ENCODE results near the gene POLL.

Gene POLL

DNA sequence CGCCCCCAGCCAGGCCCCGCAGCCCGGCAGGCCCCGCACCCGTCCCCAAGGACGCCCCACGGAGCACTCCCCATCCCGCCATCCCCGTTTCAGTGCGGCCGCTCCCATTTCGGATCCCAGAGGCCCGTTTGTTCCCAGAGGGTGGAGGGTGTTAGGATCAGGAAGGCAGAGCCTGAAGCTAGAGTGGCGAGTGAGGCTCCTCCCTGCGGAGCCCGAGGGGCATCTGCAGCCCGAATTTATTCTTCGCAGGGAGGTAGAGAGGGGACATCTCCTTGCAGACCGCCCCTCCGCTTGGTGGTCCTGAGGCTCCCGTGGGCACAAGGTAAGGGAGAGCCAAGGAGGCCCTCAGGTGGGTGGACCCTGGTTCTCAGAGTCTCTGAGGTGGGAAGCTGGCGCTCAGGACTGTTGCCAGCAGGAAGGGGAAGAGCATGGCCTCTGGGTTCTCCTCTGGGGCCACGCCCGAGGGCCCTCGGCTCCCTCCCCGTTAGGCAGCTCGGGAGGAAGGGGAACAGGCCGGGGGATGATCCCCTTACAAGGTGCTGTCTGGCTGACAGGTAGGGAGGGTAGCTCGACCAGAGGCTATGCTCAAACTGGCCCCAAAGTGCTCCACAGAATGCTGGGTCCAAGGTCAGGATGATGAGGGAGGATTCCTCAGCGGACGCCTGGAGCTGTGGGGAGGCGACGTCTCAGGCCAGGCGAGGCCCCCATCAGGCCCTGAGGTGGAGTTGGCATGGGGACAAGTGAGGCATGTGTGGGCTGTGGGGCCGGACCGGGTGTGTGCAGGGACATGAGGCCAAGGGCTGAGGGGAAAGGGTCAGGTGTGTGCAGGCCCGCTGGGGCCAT, 17.4 kb downstream of the POLL start:
- Histone ChIP-seq H3K9ac (ENCODE audit: low read depth, low read length, poor library complexity, severe bottlenecking) (peak overlapping the region; percentile 62), H3K9me3 (ENCODE audit: insufficient read depth, low read depth, low read length) (no peaks in the 10 kb centered on the region), H3K36me3 (ENCODE audit: insufficient read depth, low read length) (no peaks in the 10 kb centered on the region), H3K4me1 (ENCODE audit: insufficient read depth, low read length, poor library complexity, severe bottlenecking) (peaks cover 11% of the 10 kb centered on the region), H3K4me2 (ENCODE audit: low read depth, low read length, poor library complexity, severe bottlenecking) (peak overlapping the region; percentile 87), H3K4me3 (ENCODE audit: low read length, poor library complexity, severe bottlenecking) (peak overlapping the region; percentile 76), H3F3A (ENCODE audit: low read depth) (no peaks in the 10 kb centered on the region), H3K79me2 (ENCODE audit: insufficient read depth, low read length) (no peaks in the 10 kb centered on the region), H2AFZ (ENCODE audit: low read length) (peak overlapping the region; percentile 97), H3K9me2 (replicated peaks; ENCODE audit: low read depth, low read length) (no peaks in the 10 kb centered on the region), H3K27me3 (ENCODE audit: insufficient read depth, low read length, poor library complexity, severe bottlenecking) (no peaks in the 10 kb centered on the region), H4K20me1 (ENCODE audit: insufficient read depth, low read length, poor library complexity, severe bottlenecking) (no peaks in the 10 kb centered on the region)
- no peak for TF ChIP-seq EZH2phosphoT487 (IDR thresholded peaks at IDR 0.05; ENCODE audit: borderline replicate concordance)
- TF ChIP-seq, protein P1, sequence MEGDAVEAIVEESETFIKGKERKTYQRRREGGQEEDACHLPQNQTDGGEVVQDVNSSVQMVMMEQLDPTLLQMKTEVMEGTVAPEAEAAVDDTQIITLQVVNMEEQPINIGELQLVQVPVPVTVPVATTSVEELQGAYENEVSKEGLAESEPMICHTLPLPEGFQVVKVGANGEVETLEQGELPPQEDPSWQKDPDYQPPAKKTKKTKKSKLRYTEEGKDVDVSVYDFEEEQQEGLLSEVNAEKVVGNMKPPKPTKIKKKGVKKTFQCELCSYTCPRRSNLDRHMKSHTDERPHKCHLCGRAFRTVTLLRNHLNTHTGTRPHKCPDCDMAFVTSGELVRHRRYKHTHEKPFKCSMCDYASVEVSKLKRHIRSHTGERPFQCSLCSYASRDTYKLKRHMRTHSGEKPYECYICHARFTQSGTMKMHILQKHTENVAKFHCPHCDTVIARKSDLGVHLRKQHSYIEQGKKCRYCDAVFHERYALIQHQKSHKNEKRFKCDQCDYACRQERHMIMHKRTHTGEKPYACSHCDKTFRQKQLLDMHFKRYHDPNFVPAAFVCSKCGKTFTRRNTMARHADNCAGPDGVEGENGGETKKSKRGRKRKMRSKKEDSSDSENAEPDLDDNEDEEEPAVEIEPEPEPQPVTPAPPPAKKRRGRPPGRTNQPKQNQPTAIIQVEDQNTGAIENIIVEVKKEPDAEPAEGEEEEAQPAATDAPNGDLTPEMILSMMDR (conservative IDR thresholded peaks at IDR 0.05; ENCODE audit: low read length) = peak; percentile 25; the same call in 1 of the 2 replicates

DNA sequence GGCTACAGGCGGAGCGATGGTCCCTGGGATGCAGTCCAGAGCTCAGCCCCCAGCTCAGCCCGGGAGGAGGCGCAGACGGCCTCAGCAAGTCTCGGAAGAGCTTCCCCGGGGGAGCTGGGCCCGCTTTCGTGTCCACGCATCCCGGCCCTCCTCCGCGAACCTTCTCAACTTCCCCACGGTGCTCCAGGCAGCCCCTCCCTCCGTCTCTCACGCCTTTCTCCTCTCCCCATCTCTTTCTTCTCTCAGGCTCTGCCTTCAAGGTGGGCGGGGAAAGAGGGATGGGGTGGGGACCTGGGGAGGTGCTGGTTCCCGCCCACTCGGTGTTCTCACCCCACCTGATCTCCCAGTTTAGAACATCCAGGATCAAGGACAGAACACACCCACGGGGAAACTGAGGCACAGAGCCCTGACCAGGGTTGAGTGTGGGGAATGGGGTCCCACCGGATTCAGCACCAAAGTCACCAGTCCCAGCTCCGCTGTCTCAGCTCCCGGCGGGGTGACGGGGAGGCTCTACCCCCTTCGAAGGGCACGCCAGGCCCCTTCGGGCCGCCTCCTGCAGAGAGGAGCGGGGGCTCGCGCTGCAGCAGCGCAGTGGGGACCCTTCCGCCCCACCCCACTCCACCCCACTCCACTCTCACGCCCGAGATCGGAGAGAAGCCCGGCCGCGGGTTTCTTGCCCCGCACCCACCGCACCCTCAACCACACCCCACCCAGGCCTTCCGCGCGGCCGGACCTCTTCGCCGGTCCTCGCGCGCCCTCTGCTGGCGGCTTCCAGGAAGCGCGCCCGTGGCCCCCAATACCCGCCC, 18.2 kb downstream of the POLL start:
- H3K79me2 ChIP-seq (ENCODE audit: insufficient read depth, low read length) = no peaks in the 10 kb centered on the region
- no peaks in the 10 kb centered on the region for H3K27me3 ChIP-seq (ENCODE audit: insufficient read depth, low read length, poor library complexity, severe bottlenecking)
- H3K4me2 ChIP-seq (ENCODE audit: low read depth, low read length, poor library complexity, severe bottlenecking) = peak overlapping the region; percentile 87
- H3F3A ChIP-seq (ENCODE audit: low read depth) = no peaks in the 10 kb centered on the region
- no peaks in the 10 kb centered on the region for H4K20me1 ChIP-seq (ENCODE audit: insufficient read depth, low read length, poor library complexity, severe bottlenecking)
- peak overlapping the region; percentile 62 for H3K9ac ChIP-seq (ENCODE audit: low read depth, low read length, poor library complexity, severe bottlenecking)
- H3K36me3 ChIP-seq (ENCODE audit: insufficient read depth, low read length) = no peaks in the 10 kb centered on the region
- peak overlapping the region; percentile 97 for H2AFZ ChIP-seq (ENCODE audit: low read length)
- no peaks in the 10 kb centered on the region for H3K9me2 ChIP-seq (replicated peaks; ENCODE audit: low read depth, low read length)
- peak overlapping the region; percentile 76 for H3K4me3 ChIP-seq (ENCODE audit: low read length, poor library complexity, severe bottlenecking)
- TF ChIP-seq, protein P1 (conservative IDR thresholded peaks at IDR 0.05; ENCODE audit: low read length) = peak; percentile 65
- no peak for TF ChIP-seq EZH2phosphoT487 (IDR thresholded peaks at IDR 0.05; ENCODE audit: borderline replicate concordance)
- H3K4me1 ChIP-seq (ENCODE audit: insufficient read depth, low read length, poor library complexity, severe bottlenecking) = peaks cover 11% of the 10 kb centered on the region
- H3K9me3 ChIP-seq (ENCODE audit: insufficient read depth, low read depth, low read length) = no peaks in the 10 kb centered on the region

DNA sequence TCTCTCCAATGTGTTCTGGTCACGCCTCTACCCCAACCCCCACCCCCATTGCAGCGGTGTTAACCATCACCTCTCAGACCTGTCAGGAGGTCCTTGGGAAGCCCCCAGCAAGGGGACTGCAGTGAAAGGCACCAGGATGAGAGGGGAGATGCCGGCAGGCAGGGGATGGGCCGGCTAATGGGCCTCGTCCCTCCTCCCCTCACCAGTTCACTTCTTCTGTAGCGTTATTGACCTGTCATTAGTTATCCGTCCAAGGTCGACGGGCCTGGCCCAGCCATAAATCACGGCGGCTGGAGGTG, 18.8 kb downstream of the POLL start:
- Histone ChIP-seq H3F3A (ENCODE audit: low read depth) (no peaks in the 10 kb centered on the region), H3K9me2 (replicated peaks; ENCODE audit: low read depth, low read length) (no peaks in the 10 kb centered on the region), H3K36me3 (ENCODE audit: insufficient read depth, low read length) (no peaks in the 10 kb centered on the region), H3K4me2 (ENCODE audit: low read depth, low read length, poor library complexity, severe bottlenecking) (peak overlapping the region; percentile 87), H4K20me1 (ENCODE audit: insufficient read depth, low read length, poor library complexity, severe bottlenecking) (no peaks in the 10 kb centered on the region), H3K9ac (ENCODE audit: low read depth, low read length, poor library complexity, severe bottlenecking) (no peak overlapping the region), H3K9me3 (ENCODE audit: insufficient read depth, low read depth, low read length) (no peaks in the 10 kb centered on the region), H3K4me1 (ENCODE audit: insufficient read depth, low read length, poor library complexity, severe bottlenecking) (peaks cover 11% of the 10 kb centered on the region), H3K4me3 (ENCODE audit: low read length, poor library complexity, severe bottlenecking) (no peak overlapping the region), H2AFZ (ENCODE audit: low read length) (no peak overlapping the region; the same call in 1 of the 2 replicates), H3K79me2 (ENCODE audit: insufficient read depth, low read length) (no peaks in the 10 kb centered on the region), H3K27me3 (ENCODE audit: insufficient read depth, low read length, poor library complexity, severe bottlenecking) (no peaks in the 10 kb centered on the region)
- TF ChIP-seq EZH2phosphoT487 (IDR thresholded peaks at IDR 0.05; ENCODE audit: borderline replicate concordance) = no peak
- TF ChIP-seq, protein P1 (conservative IDR thresholded peaks at IDR 0.05; ENCODE audit: low read length) = no peak
